PC-9 (cell line): ENCODE results near the gene ITPR3. TPM values are rescaled to one million over a fixed set of nuclear protein-coding genes. Genes with fewer than 3 reads are reported as not detected.

Experiments
- BruUV-seq: library from RNA; stranded (reverse); fragments of 400-500 nt; replicated peaks from 2 replicates; lab custom pipeline; 2021; lab: Mats Ljungman, UMichigan
- CTCF ChIA-PET: fragments of 300-600 bp; sonication (Branson Sonifier 250); formaldehyde crosslinking; loops from one replicate; lab custom pipeline; 2022; ENCODE audit warnings: antibody characterized with exemption; lab: Charles Lee
- POLR2A ChIA-PET: fragments of 300-600 bp; sonication (Branson Sonifier 250); formaldehyde crosslinking; loops from one replicate; lab custom pipeline; 2022; ENCODE audit warnings: antibody characterized with exemption; ENCODE audit not compliant: unreplicated experiment; lab: Charles Lee
- DNase-seq, 2 experiments: peaks; one replicate each; pipeline versions ENCODE4 v3.0.0 to v3.0.0-alpha.2; 2015 to 2022; ENCODE audit warnings: mixed read lengths in 1 of 2
- H2AFZ ChIP-seq: fragments of 200-600 bp; sonication (generic); 2 replicates; pipeline ENCODE4 v1.8.1; 2017; ENCODE audit warnings: antibody characterized with exemption
- H3F3A ChIP-seq: fragments of 200-600 bp; sonication (generic); 2 replicates; pipeline ENCODE4 v1.8.1; 2017; ENCODE audit warnings: antibody characterized with exemption, mild to moderate bottlenecking, low read depth; ENCODE audit not compliant: insufficient read depth
- H3K27ac ChIP-seq: fragments of 200-600 bp; sonication (generic); 2 replicates; pipeline ENCODE4 v1.6.1; 2016; ENCODE audit warnings: mixed run types
- H3K27me3 ChIP-seq: fragments of 200-600 bp; sonication (generic); 2 replicates; pipeline ENCODE4 v1.6.1; 2016; ENCODE audit warnings: low read depth, mixed run types; ENCODE audit not compliant: insufficient read depth
- H3K36me3 ChIP-seq: fragments of 200-600 bp; sonication (generic); 2 replicates; pipeline ENCODE4 v1.6.1; 2016; ENCODE audit warnings: low read depth, mixed run types
- H3K4me1 ChIP-seq: fragments of 200-600 bp; sonication (generic); replicated peaks from 2 replicates; pipeline ENCODE4 v1.6.1; 2016; ENCODE audit warnings: mixed run types; ENCODE audit not compliant: insufficient read depth
- H3K4me2 ChIP-seq: fragments of 200-600 bp; sonication (generic); 2 replicates; pipeline ENCODE4 v1.6.1; 2017; ENCODE audit warnings: mixed run types
- H3K4me3 ChIP-seq: fragments of 200-600 bp; sonication (generic); 2 replicates; pipeline ENCODE4 v1.6.1; 2016; ENCODE audit warnings: mixed run types
- H3K79me2 ChIP-seq: fragments of 200-600 bp; sonication (generic); 2 replicates; pipeline ENCODE4 v1.6.1; 2017; ENCODE audit warnings: low read depth, mixed run types
- H3K9me2 ChIP-seq: fragments of 200-600 bp; sonication (generic); 2 replicates; pipeline ENCODE4 v1.8.1; 2017; ENCODE audit warnings: mild to moderate bottlenecking; ENCODE audit not compliant: insufficient read depth
- H3K9me3 ChIP-seq: fragments of 200-600 bp; sonication (generic); 2 replicates; pipeline ENCODE4 v1.8.1; 2016; ENCODE audit warnings: low read depth; ENCODE audit not compliant: insufficient read depth
- H4K20me1 ChIP-seq: fragments of 200-600 bp; sonication (generic); 2 replicates; pipeline ENCODE4 v1.8.1; 2017; ENCODE audit not compliant: insufficient read depth
- EZH2 ChIP-seq: fragments of 200-600 bp; sonication (generic); IDR thresholded peaks from 2 replicates; pipeline ENCODE4 v1.8.0; 2017; ENCODE audit warnings: antibody characterized with exemption, low read depth
- intact Hi-C: fragments of 100-400 bp; cut with micrococcal nuclease; formaldehyde crosslinking; loops from one replicate; pipeline ENCODE4 v1.10.0; 2022; ENCODE audit not compliant: unreplicated experiment
- total RNA-seq: library from RNA; stranded (reverse); gene quantifications from 2 replicates; pipeline ENCODE4 v1.2.3, GENCODE V29; 2021
- TF ChIP-seq, protein P1 (sequence below): fragments of 200-600 bp; sonication (generic); conservative IDR thresholded peaks from 2 replicates; pipeline ENCODE4 v1.6.1; 2017; ENCODE audit warnings: mixed run types, antibody characterized with exemption, mild to moderate bottlenecking, moderate library complexity

ITPR3 gene
- total RNA-seq, 1 experiment from 2014 or later = 86.9 TPM

DNA sequence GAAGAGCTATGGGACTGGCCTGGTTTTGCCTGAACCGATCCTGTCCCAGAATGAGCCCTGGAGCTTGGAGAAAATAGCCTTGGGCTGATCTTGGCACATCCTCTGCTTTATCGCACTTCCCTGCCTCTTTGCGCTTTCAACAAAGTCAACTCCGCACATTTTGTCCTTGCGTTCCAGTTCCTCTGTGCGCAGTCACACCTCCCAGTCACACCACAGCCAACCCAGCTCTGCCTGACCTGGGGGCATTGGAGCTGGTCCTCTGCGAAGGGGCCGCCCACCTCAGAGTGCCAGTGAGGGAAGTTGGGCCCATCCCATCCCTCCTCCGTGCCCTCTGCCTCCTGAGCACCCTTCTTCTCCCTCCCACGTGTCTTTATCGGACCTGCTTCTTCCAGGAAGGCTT is 107.3 kb downstream of the ITPR3 start:
- H4K20me1 ChIP-seq = no peaks in the 10 kb centered on the region
- H3K27me3 ChIP-seq = no peaks in the 10 kb centered on the region
- no TSS peak for BruUV-seq
- H3F3A ChIP-seq = peaks cover 24% of the 10 kb centered on the region
- no peaks in the 10 kb centered on the region for H3K9me2 ChIP-seq
- intact Hi-C loops = no loop called here
- H3K4me2 ChIP-seq = no peak overlapping the region
- TF ChIP-seq, protein P1, sequence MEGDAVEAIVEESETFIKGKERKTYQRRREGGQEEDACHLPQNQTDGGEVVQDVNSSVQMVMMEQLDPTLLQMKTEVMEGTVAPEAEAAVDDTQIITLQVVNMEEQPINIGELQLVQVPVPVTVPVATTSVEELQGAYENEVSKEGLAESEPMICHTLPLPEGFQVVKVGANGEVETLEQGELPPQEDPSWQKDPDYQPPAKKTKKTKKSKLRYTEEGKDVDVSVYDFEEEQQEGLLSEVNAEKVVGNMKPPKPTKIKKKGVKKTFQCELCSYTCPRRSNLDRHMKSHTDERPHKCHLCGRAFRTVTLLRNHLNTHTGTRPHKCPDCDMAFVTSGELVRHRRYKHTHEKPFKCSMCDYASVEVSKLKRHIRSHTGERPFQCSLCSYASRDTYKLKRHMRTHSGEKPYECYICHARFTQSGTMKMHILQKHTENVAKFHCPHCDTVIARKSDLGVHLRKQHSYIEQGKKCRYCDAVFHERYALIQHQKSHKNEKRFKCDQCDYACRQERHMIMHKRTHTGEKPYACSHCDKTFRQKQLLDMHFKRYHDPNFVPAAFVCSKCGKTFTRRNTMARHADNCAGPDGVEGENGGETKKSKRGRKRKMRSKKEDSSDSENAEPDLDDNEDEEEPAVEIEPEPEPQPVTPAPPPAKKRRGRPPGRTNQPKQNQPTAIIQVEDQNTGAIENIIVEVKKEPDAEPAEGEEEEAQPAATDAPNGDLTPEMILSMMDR = no peak
- TF ChIP-seq EZH2 = no peak
- no peak overlapping the region for H3K4me3 ChIP-seq
- H3K9me3 ChIP-seq = no peaks in the 10 kb centered on the region
- ChIA-PET POLR2A (interaction anchor here (0.6 kb wide), 1 partner anchor 721 kb away, joined by 5 read pairs; no protein-coding TSS in a partner anchor), CTCF (no interaction called here)
- H3K4me1 ChIP-seq = peaks cover 37% of the 10 kb centered on the region
- DNase-seq = no peak
- no peaks in the 10 kb centered on the region for H3K79me2 ChIP-seq
- no peak overlapping the region for H2AFZ ChIP-seq
- no peaks in the 10 kb centered on the region for H3K36me3 ChIP-seq
- H3K27ac ChIP-seq = no peak overlapping the region

GRCh38 chr6:33729059-33729458 is 107.9 kb downstream of the ITPR3 start:
- ChIA-PET CTCF (no interaction called here), POLR2A (no interaction called here)
- Histone ChIP-seq H3K36me3 (no peaks in the 10 kb centered on the region), H3K4me2 (no peak overlapping the region), H4K20me1 (no peaks in the 10 kb centered on the region), H2AFZ (no peak overlapping the region), H3K9me3 (no peaks in the 10 kb centered on the region), H3K27ac (no peak overlapping the region), H3K4me3 (no peak overlapping the region), H3K9me2 (no peaks in the 10 kb centered on the region), H3K79me2 (no peaks in the 10 kb centered on the region), H3K27me3 (no peaks in the 10 kb centered on the region), H3F3A (peaks cover 24% of the 10 kb centered on the region), H3K4me1 (peaks cover 40% of the 10 kb centered on the region)
- no TSS peak for BruUV-seq
- intact Hi-C loops = no loop called here
- DNase-seq = no peak
- no peak for TF ChIP-seq EZH2
- TF ChIP-seq, protein P1 = no peak

DNA sequence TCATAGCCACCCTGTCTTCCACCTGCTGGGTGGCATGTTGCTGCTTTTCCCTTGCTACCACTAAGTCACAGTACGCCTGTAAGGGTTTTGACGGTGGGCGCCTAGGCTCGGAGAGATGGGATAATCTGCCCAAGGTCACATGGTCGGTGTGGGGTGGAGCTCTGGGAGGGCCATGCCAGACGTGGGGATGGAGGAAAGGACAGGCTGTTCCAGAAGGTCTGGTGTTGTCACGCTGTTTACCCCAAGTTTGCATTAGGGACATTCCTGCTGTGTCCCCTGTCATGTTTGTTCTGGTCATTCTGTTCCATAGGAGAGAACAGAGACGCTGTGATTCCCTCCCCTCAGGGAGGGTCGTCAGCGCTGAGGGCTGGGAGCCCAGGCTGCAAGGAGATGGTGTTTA is 109.5 kb downstream of the ITPR3 start:
- intact Hi-C loops = no loop called here
- H3K79me2 ChIP-seq = no peaks in the 10 kb centered on the region
- peaks cover 40% of the 10 kb centered on the region for H3K4me1 ChIP-seq
- TF ChIP-seq, protein P1 = no peak
- no peak for TF ChIP-seq EZH2
- peaks cover 24% of the 10 kb centered on the region for H3F3A ChIP-seq
- DNase-seq = no peak
- H3K27me3 ChIP-seq = no peaks in the 10 kb centered on the region
- no peaks in the 10 kb centered on the region for H3K9me3 ChIP-seq
- no peak overlapping the region for H2AFZ ChIP-seq
- peak overlapping the region; percentile 82; the same call in 1 of the 2 replicates for H3K27ac ChIP-seq
- H3K4me3 ChIP-seq = no peak overlapping the region
- POLR2A ChIA-PET = no interaction called here
- CTCF ChIA-PET = no interaction called here
- BruUV-seq = no TSS peak
- no peaks in the 10 kb centered on the region for H3K9me2 ChIP-seq
- H3K4me2 ChIP-seq = peak overlapping the region; percentile 78; the same call in 1 of the 2 replicates
- H3K36me3 ChIP-seq = no peaks in the 10 kb centered on the region
- H4K20me1 ChIP-seq = no peaks in the 10 kb centered on the region
